Trophoblast cell (in vitro differentiated cells and primary cell): ENCODE results near the gene PTPRN2.

Source experiments
- DNase-seq, 2 donors: peaks; one replicate each; pipeline ENCODE4 v3.0.0-alpha.2; 2016
- H2AFZ ChIP-seq: 2 replicates; pipeline ENCODE4 v1.6.1; 2013; ENCODE audit warnings: low read length, moderate library complexity, mild to moderate bottlenecking; ENCODE audit not compliant: insufficient read depth, poor library complexity
- H2AK5ac ChIP-seq: 2 replicates; pipeline ENCODE4 v1.6.1; 2013; ENCODE audit warnings: mild to moderate bottlenecking, low read length
- H2BK120ac ChIP-seq: 2 replicates; pipeline ENCODE4 v1.6.1; 2013; ENCODE audit warnings: low read length, mild to moderate bottlenecking, moderate library complexity; ENCODE audit not compliant: insufficient read depth, poor library complexity
- H2BK12ac ChIP-seq: 2 replicates; pipeline ENCODE4 v1.6.1; 2013; ENCODE audit warnings: mild to moderate bottlenecking, low read length, moderate library complexity
- H2BK5ac ChIP-seq: 2 replicates; pipeline ENCODE4 v1.6.1; 2013; ENCODE audit warnings: low read length, low read depth, moderate library complexity, mild to moderate bottlenecking; ENCODE audit not compliant: poor library complexity
- H3K14ac ChIP-seq: 2 replicates; pipeline ENCODE4 v1.6.1; 2013; ENCODE audit warnings: mild to moderate bottlenecking, low read length
- H3K18ac ChIP-seq: 2 replicates; pipeline ENCODE4 v1.6.1; 2013; ENCODE audit warnings: mild to moderate bottlenecking, low read length
- H3K23ac ChIP-seq: 2 replicates; pipeline ENCODE4 v1.6.1; 2013; ENCODE audit warnings: low read length
- H3K27ac ChIP-seq: 2 replicates; pipeline ENCODE4 v1.5.1; 2013; ENCODE audit warnings: low read depth, mild to moderate bottlenecking, inconsistent platforms, low read length, moderate library complexity
- H3K27me3 ChIP-seq: 2 replicates; pipeline ENCODE4 v1.6.1; 2013; ENCODE audit warnings: inconsistent platforms, mild to moderate bottlenecking, low read length, moderate library complexity; ENCODE audit not compliant: insufficient read depth
- H3K36me3 ChIP-seq, 2 experiments: 1 replicate in 1 of 2; 2 replicates in 1 of 2; pipeline ENCODE4 v1.6.1; 2013; ENCODE audit warnings: low read length in 2 of 2, mild to moderate bottlenecking in 2 of 2, moderate library complexity in 1 of 2; ENCODE audit not compliant: insufficient read depth in 2 of 2, control insufficient read depth in 1 of 2
- H3K4ac ChIP-seq: 2 replicates; pipeline ENCODE4 v1.6.1; 2013; ENCODE audit warnings: low read depth, mild to moderate bottlenecking, low read length, moderate library complexity
- H3K4me1 ChIP-seq, 2 experiments: 1 replicate in 1 of 2; 2 replicates in 1 of 2; pipeline ENCODE4 v1.6.1; 2013; ENCODE audit warnings: low read length in 2 of 2, mild to moderate bottlenecking in 2 of 2, moderate library complexity in 1 of 2; ENCODE audit not compliant: insufficient read depth in 2 of 2, control insufficient read depth in 1 of 2
- H3K4me2 ChIP-seq: 2 replicates; pipeline ENCODE4 v1.6.1; 2013; ENCODE audit warnings: inconsistent platforms, mild to moderate bottlenecking, low read length, moderate library complexity
- H3K4me3 ChIP-seq: 2 replicates; pipeline ENCODE4 v1.5.1; 2013; ENCODE audit warnings: mild to moderate bottlenecking, low read depth, low read length, inconsistent platforms
- H3K79me1 ChIP-seq: one replicate; pipeline ENCODE4 v1.6.1; 2013; ENCODE audit warnings: low read length
- H3K79me2 ChIP-seq: 2 replicates; pipeline ENCODE4 v1.6.1; 2013; ENCODE audit warnings: low read length, mild to moderate bottlenecking; ENCODE audit not compliant: control insufficient read depth, insufficient read depth, poor library complexity
- H3K9ac ChIP-seq: 2 replicates; pipeline ENCODE4 v1.6.1; 2013; ENCODE audit warnings: mild to moderate bottlenecking, low read length
- H3K9me3 ChIP-seq: 2 replicates; pipeline ENCODE4 v1.6.1; 2013; ENCODE audit warnings: low read depth, mild to moderate bottlenecking, control low read depth, inconsistent platforms, low read length; ENCODE audit not compliant: insufficient read depth
- H4K12ac ChIP-seq: 2 replicates; pipeline ENCODE4 v1.6.1; 2013; ENCODE audit warnings: low read depth, mild to moderate bottlenecking, low read length, moderate library complexity
- H4K8ac ChIP-seq: 2 replicates; pipeline ENCODE4 v1.6.1; 2013; ENCODE audit warnings: low read depth, mild to moderate bottlenecking, low read length, moderate library complexity
- H4K91ac ChIP-seq: one replicate; pipeline ENCODE4 v1.6.1; 2013; ENCODE audit warnings: low read depth, mild to moderate bottlenecking, low read length, moderate library complexity
- WGBS: extraction: QIAGEN DNeasy Blood & Tissue Kit; methylation state at CpG from one replicate; pipeline ENCODE4 v1.1.7; 2013; ENCODE audit warnings: missing lambda C conversion rate; ENCODE audit not compliant: insufficient read length, insufficient coverage; ENCODE audit errors: extremely low coverage; 5-methylcytosine and 5-hydroxymethylcytosine counted together

The PTPRN2 gene

DNA sequence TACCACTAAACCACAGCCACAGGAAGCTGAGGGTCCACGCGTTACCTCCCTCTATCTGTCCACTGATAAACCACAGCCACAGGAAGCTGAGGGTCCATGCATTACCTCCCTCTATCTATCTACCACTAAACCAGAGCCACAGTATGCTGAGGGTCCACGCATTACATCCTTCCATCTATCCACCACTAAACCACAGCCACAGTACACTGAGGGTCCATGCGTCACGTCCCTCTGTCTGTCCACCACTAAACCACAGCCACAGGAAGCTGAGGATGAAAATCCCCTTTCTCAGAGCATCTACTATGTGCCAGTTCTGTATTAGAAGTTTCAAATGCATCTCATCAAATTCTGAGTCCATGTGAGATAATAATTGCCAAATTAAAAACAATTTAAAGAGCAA, 661.5 kb downstream of the PTPRN2 start:
- H3K18ac ChIP-seq: no peak overlapping the region
- WGBS: no CpG with 5 or more reads among the region's 5 CpGs

DNA sequence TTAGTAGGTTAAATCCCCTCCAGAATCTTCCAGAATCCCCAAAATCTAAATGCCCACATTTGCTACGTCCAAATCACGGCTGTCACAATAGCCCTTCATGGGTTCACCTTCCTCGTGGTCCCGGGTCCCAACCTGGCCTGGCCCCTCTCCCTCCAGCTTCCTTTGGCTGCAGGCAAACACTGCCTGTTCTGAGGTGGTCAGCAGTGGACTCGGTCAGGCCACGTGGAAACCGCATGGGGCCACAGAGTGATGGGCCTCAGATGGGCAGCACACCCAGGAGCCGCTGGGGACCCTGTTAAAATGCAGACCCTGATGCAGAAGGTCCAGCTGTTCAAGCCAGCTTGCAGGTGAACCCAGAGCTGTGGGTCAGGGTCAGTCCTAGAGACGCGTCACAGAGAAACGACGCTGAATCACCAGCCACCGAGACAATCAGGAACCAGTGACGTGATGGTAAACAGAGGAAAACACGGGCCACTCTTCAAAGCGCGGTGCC, 662.2 kb downstream of the PTPRN2 start:
- no peaks in the 10 kb centered on the region for H3K79me2 ChIP-seq
- H3K9me3 ChIP-seq: peaks cover 18% of the 10 kb centered on the region
- no peak overlapping the region for H3K9ac ChIP-seq
- no peak overlapping the region for H3K4ac ChIP-seq
- H2AK5ac ChIP-seq: no peak overlapping the region
- H4K91ac ChIP-seq: no peak overlapping the region
- no peak overlapping the region for H2BK12ac ChIP-seq
- no CpG with 5 or more reads among the region's 17 CpGs for WGBS
- H3K4me2 ChIP-seq: no peak overlapping the region
- no peaks in the 10 kb centered on the region for H3K27me3 ChIP-seq
- H3K18ac ChIP-seq: no peak overlapping the region
- H4K8ac ChIP-seq: no peak overlapping the region
- no peak overlapping the region for H4K12ac ChIP-seq
- no peak overlapping the region for H2BK5ac ChIP-seq
- no peak overlapping the region for H2BK120ac ChIP-seq
- H3K4me1 ChIP-seq: no peaks in the 10 kb centered on the region
- no peak overlapping the region for H2AFZ ChIP-seq
- no peak overlapping the region for H3K14ac ChIP-seq
- H3K79me1 ChIP-seq: no peaks in the 10 kb centered on the region
- H3K23ac ChIP-seq: no peak overlapping the region
- H3K27ac ChIP-seq: no peak overlapping the region
- no peak for DNase-seq
- H3K4me3 ChIP-seq: no peak overlapping the region
- H3K36me3 ChIP-seq: no peaks in the 10 kb centered on the region

More for the DNA sequence above, 661.5 kb downstream of the PTPRN2 start:
- H3K4ac ChIP-seq: no peak overlapping the region
- no peaks in the 10 kb centered on the region for H3K4me1 ChIP-seq
- no peak overlapping the region for H4K91ac ChIP-seq
- H2BK12ac ChIP-seq: no peak overlapping the region
- no peak overlapping the region for H3K4me2 ChIP-seq
- no peaks in the 10 kb centered on the region for H3K79me2 ChIP-seq
- peaks cover 20% of the 10 kb centered on the region for H3K9me3 ChIP-seq
- H2BK5ac ChIP-seq: no peak overlapping the region
- H3K79me1 ChIP-seq: no peaks in the 10 kb centered on the region
- H4K8ac ChIP-seq: no peak overlapping the region
- H3K9ac ChIP-seq: no peak overlapping the region
- H3K4me3 ChIP-seq: no peak overlapping the region
- H2AFZ ChIP-seq: no peak overlapping the region
- no peaks in the 10 kb centered on the region for H3K36me3 ChIP-seq
- DNase-seq: no peak
- no peaks in the 10 kb centered on the region for H3K27me3 ChIP-seq
- no peak overlapping the region for H3K14ac ChIP-seq
- H2BK120ac ChIP-seq: no peak overlapping the region
- no peak overlapping the region for H4K12ac ChIP-seq
- H2AK5ac ChIP-seq: no peak overlapping the region
- no peak overlapping the region for H3K27ac ChIP-seq
- no peak overlapping the region for H3K23ac ChIP-seq

GRCh38 chr7:157923903-157924630, 663.6 kb downstream of the PTPRN2 start:
- Histone ChIP-seq H2BK5ac (no peak overlapping the region), H4K91ac (no peak overlapping the region), H3K9ac (no peak overlapping the region), H3K36me3 (no peaks in the 10 kb centered on the region), H4K8ac (no peak overlapping the region), H2AK5ac (no peak overlapping the region), H2AFZ (no peak overlapping the region), H3K27me3 (no peaks in the 10 kb centered on the region), H2BK12ac (no peak overlapping the region), H2BK120ac (no peak overlapping the region), H3K27ac (no peak overlapping the region), H4K12ac (no peak overlapping the region), H3K18ac (no peak overlapping the region), H3K4me2 (no peak overlapping the region), H3K79me1 (no peaks in the 10 kb centered on the region), H3K9me3 (peaks cover 21% of the 10 kb centered on the region), H3K4ac (no peak overlapping the region), H3K4me3 (no peak overlapping the region), H3K23ac (no peak overlapping the region), H3K14ac (no peak overlapping the region), H3K4me1 (no peaks in the 10 kb centered on the region), H3K79me2 (no peaks in the 10 kb centered on the region)
- no CpG with 5 or more reads among the region's 16 CpGs for WGBS
- no peak for DNase-seq

- H3K9ac ChIP-seq: no peak overlapping the region
- no peak overlapping the region for H2BK5ac ChIP-seq
- H3K9me3 ChIP-seq: peaks cover 17% of the 10 kb centered on the region
- no CpG with 5 or more reads among the region's 8 CpGs for WGBS
- no peak overlapping the region for H4K12ac ChIP-seq
- H3K4me2 ChIP-seq: no peak overlapping the region
- H3K36me3 ChIP-seq: no peaks in the 10 kb centered on the region
- no peak overlapping the region for H3K4me3 ChIP-seq
- H3K27ac ChIP-seq: no peak overlapping the region
- H3K18ac ChIP-seq: no peak overlapping the region
- no peak overlapping the region for H3K4ac ChIP-seq
- H2BK12ac ChIP-seq: no peak overlapping the region
- H3K23ac ChIP-seq: no peak overlapping the region
- no peak overlapping the region for H3K14ac ChIP-seq
- H4K8ac ChIP-seq: no peak overlapping the region
- H2BK120ac ChIP-seq: no peak overlapping the region
- H3K79me1 ChIP-seq: no peaks in the 10 kb centered on the region
- no peaks in the 10 kb centered on the region for H3K4me1 ChIP-seq
- no peak for DNase-seq
- no peak overlapping the region for H2AK5ac ChIP-seq
- H2AFZ ChIP-seq: no peak overlapping the region
- no peaks in the 10 kb centered on the region for H3K79me2 ChIP-seq
- no peaks in the 10 kb centered on the region for H3K27me3 ChIP-seq
- H4K91ac ChIP-seq: no peak overlapping the region
Observed at GRCh38 chr7:157922576-157922975, 665.0 kb downstream of the PTPRN2 start.
